Bronchial smooth muscle cell (primary cell): Measurements from ENCODE around the gene TPMT. TPM values are rescaled to one million over a fixed set of nuclear protein-coding genes. Genes with fewer than 3 reads are reported as not detected.

Experiments
- total RNA-seq: library from RNA; depleted of rRNA; stranded (reverse); fragments of >200 nt; gene quantifications from 2 replicates; pipeline ENCODE4 v1.2.1, GENCODE V29; 2014

TPMT gene
- total RNA-seq = 11.5 and 14.7 TPM in 2 replicates

DNA sequence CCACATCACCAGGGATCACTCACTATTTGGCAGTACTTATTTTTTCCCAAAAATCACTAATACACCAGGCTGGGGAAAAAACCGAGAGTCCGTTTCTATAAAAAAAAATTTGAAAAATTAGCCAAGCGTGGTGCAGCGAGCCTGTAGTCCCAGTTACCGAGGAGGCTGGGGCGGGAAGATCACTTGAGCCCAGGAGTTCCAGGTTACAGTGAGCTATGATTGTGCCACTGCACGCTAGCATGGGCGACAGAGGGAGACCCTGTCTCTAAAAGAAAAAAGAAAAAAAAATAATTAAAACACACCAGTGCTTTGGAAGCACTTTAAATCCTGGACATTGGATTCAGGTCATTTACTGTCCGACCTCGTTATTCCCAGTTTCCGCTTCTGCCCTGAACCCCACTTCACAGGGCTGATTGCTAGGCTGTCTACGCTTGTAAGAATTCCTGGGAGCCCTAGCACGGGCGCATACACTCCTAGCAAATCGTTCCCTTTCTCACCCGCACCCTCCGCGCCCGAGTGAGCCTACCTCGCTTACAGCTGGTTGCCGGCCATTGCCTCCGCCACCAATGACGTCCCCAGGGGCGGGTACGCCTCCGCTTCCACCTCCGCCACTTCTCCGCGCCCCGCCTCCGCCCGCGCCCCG is at the start of gene TPMT:
Gene TPMT (minus strand): TSS at position 571 of the 643 bp plus-strand sequence. CDS start 5,950 bp downstream, outside the sequence.

DNA sequence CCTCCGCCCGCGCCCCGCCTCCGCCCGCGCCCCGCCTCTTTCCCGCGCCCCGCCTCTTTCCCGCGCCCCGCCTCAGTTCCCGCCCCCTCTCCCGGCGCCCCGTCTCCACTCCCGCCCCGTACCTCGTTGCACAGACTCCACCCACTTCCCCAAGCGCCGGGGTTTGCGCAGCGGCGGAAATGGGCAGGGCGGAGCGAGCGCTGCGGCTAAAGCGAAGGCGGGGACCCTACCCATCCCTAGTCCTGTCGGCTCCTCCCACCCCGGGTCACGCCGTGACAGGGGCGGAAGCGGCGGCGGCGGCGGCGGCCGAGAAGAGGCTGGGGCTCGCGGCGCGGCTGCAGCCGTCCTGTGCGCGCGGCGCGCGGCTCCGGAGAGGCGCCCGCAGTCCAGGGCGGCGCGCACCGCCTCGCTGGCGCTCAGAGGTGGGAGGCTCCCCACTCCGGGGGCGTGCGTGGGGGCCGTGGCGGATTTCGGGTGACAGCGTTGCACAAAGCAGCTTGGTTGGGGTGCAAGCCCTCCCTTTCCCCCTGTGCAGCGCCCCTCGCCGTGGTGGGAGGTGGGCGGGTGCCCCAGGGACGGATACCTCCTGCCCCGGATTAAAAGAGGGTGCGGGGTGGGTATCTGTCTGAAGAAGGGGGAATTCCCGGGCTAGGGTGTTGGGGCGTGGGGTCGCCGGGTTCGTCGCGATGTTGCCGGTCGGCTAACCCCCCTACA is 430 bp upstream of the TPMT start, which contains the start of gene KDM1B:
Gene KDM1B (plus strand): TSS at position 273 of the 714 bp plus-strand sequence. CDS start 4,474 bp downstream, outside the sequence.

DNA sequence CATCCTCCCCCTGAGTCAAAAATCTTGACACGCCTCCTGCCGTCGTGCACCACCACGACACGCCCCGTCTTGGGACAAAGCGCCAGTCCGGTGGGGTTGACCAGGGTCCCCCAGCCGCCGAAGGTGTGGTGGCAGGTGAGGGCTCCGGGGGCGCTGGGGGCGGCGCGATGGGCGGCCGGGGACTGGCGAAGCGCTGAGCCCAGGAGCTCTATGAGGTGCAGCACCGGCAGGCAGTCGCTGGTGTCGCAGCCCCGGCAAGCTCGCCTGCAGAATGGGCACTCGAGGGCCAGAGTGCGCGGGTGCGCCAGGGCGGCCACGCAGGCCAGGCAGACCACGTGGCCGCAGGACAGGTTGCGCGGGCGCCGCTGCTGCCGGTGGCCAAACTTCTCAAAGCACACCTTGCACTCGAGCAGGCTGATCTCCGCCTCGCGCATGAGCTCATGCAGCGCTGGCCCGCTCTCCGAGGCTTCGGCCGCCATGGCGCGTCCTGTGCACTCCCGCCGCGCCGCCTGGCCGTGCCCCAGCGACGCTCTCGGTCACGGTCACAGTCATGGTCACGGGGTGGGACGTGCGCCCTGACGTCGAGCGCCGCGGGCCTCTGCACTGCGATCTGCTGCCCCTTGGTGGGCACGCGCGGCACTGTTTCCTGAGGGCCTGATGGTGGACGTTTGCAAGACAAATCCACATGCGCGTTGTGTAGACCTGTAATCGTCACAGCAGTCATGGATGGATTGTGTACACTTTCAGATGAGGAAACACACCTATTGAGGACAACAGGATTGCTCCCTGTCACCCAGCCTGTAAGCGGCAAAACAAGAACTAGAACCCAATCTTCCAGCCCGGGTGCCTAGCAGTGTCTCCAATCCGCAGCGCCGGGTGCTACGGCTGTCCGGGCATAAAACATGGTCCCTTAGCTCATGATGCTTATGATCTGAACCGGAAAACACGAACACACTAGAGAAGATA is 32.5 kb downstream of the TPMT start, which contains the start of gene NHLRC1:
Gene NHLRC1 (minus strand): TSS at position 550 of the 966 bp plus-strand sequence. CDS start 71 bp downstream, at position 479.

Other genes starting within 250 kb of the TPMT start
- gene KIF13A, start 167.4 kb downstream of the TPMT start, total RNA-seq = 56.8 and 61.3 TPM in 2 replicates
- gene NHLRC1, start 32.4 kb downstream of the TPMT start, total RNA-seq = 2.2 and 3.6 TPM in 2 replicates
- 13.1 and 22.1 TPM in 2 replicates for gene KDM1B, start 345 bp upstream of the TPMT start, total RNA-seq
- gene DEK, start 109.5 kb upstream of the TPMT start, total RNA-seq = 52.3 and 68.6 TPM in 2 replicates
- 0.79 and 1.0 TPM in 2 replicates for gene RNF144B, start 232.3 kb upstream of the TPMT start, total RNA-seq